GM20000 (cell line): ENCODE results near the gene JCAD.

ENCODE experiments used
- DNase-seq: peaks from one replicate; pipeline ENCODE4 v3.0.0; 2012; ENCODE audit warnings: low spot score
- TF ChIP-seq, protein P1 (sequence below): IDR thresholded peaks from 2 replicates; pipeline ENCODE4 v1.5.1; 2012; ENCODE audit warnings: mild to moderate bottlenecking, control low read depth; ENCODE audit errors: extremely low read depth, missing control alignments

The JCAD gene

GRCh38 chr10:30096564-30096963 lies 37.2 kb upstream of the JCAD start:
- TF ChIP-seq, protein P1, sequence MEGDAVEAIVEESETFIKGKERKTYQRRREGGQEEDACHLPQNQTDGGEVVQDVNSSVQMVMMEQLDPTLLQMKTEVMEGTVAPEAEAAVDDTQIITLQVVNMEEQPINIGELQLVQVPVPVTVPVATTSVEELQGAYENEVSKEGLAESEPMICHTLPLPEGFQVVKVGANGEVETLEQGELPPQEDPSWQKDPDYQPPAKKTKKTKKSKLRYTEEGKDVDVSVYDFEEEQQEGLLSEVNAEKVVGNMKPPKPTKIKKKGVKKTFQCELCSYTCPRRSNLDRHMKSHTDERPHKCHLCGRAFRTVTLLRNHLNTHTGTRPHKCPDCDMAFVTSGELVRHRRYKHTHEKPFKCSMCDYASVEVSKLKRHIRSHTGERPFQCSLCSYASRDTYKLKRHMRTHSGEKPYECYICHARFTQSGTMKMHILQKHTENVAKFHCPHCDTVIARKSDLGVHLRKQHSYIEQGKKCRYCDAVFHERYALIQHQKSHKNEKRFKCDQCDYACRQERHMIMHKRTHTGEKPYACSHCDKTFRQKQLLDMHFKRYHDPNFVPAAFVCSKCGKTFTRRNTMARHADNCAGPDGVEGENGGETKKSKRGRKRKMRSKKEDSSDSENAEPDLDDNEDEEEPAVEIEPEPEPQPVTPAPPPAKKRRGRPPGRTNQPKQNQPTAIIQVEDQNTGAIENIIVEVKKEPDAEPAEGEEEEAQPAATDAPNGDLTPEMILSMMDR = no peak
- no peak for DNase-seq

DNA sequence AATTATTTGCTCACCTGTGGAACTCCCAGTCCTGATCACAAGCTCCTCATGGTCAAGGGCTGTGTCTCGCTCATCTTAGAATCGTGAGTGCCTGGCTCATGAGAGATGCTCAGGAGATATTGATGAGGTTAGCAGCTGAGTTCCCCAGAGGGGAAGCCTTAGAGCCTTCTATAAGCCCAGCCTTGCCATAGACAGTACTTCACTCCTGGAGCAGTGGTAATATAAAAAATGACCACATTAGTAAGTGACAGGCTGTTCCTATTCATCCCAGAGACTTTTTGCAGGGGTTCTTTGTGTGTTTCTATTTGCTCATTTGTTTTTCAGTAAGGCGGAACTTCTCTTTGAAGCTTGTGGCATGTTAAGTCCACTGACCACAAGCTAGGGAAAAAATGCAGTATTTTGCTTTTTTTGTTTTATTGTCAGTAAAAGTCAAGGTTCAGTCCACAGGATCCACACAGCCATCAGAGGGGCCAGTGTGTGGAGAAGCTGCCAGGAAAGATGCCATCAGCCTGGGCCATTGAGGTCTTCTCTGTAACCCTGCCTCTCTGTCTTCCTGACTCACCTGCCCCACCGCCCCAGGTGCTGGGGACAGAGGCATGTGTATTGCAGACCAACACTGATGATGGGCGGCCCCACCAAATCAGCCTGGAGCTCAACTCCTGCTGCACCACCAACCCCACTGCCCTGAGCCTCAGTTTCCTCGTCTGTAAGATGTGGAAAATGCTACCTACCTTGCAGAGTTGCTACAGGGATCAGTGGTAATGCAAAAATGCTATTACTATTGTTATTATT lies 36.4 kb upstream of the JCAD start:
- no peak for DNase-seq
- TF ChIP-seq, protein P1 = no peak

GRCh38 chr10:30094601-30095000 lies 35.2 kb upstream of the JCAD start:
- DNase-seq = no peak
- TF ChIP-seq, protein P1 = no peak

DNA sequence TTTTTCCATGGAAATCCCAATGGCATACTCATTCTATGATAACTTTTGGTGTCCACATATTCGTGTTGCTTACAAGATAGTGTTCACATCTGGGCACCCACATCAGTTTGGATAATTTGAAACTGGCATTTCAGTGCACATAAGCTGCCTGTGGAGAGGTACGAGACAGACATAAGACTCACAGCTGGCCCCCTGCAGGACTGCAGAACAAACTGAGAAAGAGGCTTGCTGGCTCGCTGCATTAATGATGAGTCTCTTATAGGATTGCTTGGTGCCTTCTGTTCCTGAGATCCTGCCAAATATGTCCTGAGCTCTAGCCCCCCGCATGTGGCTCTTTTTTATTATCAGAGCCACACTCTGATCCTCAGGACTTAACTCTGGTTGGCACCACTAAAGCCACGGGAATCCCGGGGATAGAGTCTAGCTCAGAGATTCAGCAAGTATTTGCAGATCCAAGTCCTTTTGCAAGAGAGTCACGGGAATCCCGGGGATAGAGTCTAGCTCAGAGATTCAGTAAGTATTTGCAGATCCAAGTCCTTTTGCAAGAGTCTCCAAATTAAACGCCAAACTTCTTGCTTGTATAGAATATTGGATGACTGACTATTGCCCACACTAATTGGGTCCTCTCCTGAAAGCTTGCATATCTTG lies 34.0 kb upstream of the JCAD start:
- no peak for DNase-seq
- TF ChIP-seq, protein P1 = no peak

- DNase-seq = no peak
- TF ChIP-seq, protein P1 = no peak
These were observed 32.9 kb upstream of the JCAD start for GRCh38 chr10:30092151-30092790.

- DNase-seq = no peak
- TF ChIP-seq, protein P1 = no peak
These were observed 31.8 kb upstream of the JCAD start for GRCh38 chr10:30091136-30091535.

GRCh38 chr10:30088178-30088577 lies 28.8 kb upstream of the JCAD start:
- no peak for DNase-seq
- TF ChIP-seq, protein P1 = no peak
